Measurements from ENCODE around the gene RPL38. TPM values are rescaled to one million over a fixed set of nuclear protein-coding genes. Genes with fewer than 3 reads are reported as not detected.

The RPL38 gene
- total RNA-seq (2012; rRNA removed) (111 and 296 TPM in 2 replicates), polyA plus RNA-seq (2012; rRNA removed) (527 and 1,407 TPM in 2 replicates), Bru-seq, nascent RNA (percentile 95 among the genes with signal in this experiment), BruChase-seq, experiment 1, labeled RNA remaining after a 6-hour chase (percentile 71 among the genes with signal in this experiment), BruChase-seq, experiment 2, labeled RNA remaining after a 2-hour chase (percentile 68 among the genes with signal in this experiment)
- polyA plus RNA-seq (2012; cell fraction: cytosol; rRNA removed) = 155 and 223 TPM in 2 replicates
- 49.6 and 193 TPM in 2 replicates for polyA plus RNA-seq (2012; cell fraction: nucleus; rRNA removed; ENCODE audit: low replicate concordance)
- long read RNA-seq, transcript RPL38-201 (5 exons, 1,170 nt) = major isoform, 148 of 196 reads
- long read RNA-seq, transcript RPL38-202 (5 exons, 431 nt) = minor isoform, 34 of 196 reads
- long read RNA-seq, transcript RPL38-206 (4 exons, 532 nt) = minor isoform, 8 of 196 reads
- long read RNA-seq, partial matches to known transcripts = 2 of 196 reads
- long read RNA-seq, other reads (novel, unspliced or antisense) = 2 of 196 reads

DNA sequence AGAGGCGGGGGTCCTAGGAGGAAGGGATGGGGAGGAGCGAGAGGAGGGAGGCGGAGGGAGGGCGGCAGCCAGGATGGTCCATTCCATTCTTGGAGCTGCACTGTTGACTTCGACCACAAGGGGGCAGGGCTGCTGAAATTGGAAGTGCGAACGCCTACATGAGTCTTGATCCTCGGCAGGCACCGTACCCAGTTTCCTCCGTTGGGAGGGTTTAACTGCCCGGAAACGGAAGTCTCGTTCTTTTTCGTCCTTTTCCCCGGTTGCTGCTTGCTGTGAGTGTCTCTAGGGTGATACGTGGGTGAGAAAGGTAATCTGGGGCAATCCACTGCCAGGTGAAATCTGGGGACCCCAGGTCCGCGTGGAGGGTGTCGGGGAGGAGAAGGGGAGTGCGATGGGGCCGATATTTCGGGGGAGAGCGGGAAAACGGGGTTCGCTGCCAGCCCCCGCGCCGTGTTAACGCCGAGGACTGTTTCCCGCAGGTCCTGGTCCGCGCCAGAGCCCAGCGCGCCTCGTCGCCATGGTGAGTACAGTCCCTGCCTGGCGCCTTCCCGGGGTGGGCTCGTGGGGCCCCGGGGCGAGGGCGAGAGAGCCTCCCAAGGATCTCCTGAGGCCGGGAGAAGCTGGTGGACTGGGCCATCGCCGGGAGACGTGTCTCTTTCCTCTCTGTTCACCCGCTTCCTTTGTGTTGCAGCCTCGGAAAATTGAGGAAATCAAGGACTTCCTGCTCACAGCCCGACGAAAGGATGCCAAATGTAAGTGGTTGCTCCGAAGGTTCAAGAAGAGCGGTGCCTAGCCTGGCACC lies at the start of gene RPL38:
TSS of gene RPL38 (plus strand) at position 240 of the 802 bp plus-strand sequence. CDS start at position 518, 278 bp downstream.
- peak; percentile 94 for ATAC-seq (ENCODE audit: low read depth)
- Histone ChIP-seq H4K20me1 (ENCODE audit: insufficient read depth, low read length) (peaks cover 49% of the 10 kb centered on the region), H3K9ac (ENCODE audit: low read depth, low read length) (peak within 1 kb of the TSS; percentile 95), H3K14ac (replicated peaks; ENCODE audit: low read depth, low read length) (peak within 1 kb of the TSS; percentile 86), H3K4me1 (ENCODE audit: control insufficient read depth, insufficient read depth, low read length) (peaks cover 5% of the 10 kb centered on the region), H3K4ac (ENCODE audit: low read depth, low read length) (peak within 1 kb of the TSS; percentile 74), H3K18ac (ENCODE audit: low read depth, low read length) (no peak within 1 kb of the TSS), H3K23ac (ENCODE audit: low read depth, low read length) (peak within 1 kb of the TSS; percentile 62; the same call in 1 of the 2 replicates), H2BK20ac (ENCODE audit: low read depth, low read length) (no peak within 1 kb of the TSS), H2BK15ac (ENCODE audit: low read depth, low read length) (no peak within 1 kb of the TSS), H2AFZ (replicated peaks; ENCODE audit: low read length, poor library complexity) (peak within 1 kb of the TSS; percentile 82), H3K4me3 (ENCODE audit: insufficient read depth, low read depth, low read length) (peak within 1 kb of the TSS; percentile 87), H2AK9ac (replicated peaks; ENCODE audit: low read depth, low read length, poor library complexity) (peak within 1 kb of the TSS; percentile 37), H3K9me3 (ENCODE audit: control insufficient read depth, insufficient read depth, low read length) (no peaks in the 10 kb centered on the region), H3K56ac (ENCODE audit: extremely low read depth, insufficient read depth, low read length) (peak within 1 kb of the TSS; percentile 76), H3K4me2 (ENCODE audit: low read depth, low read length) (peak within 1 kb of the TSS; percentile 99), H3K79me1 (ENCODE audit: low read depth in 1 of 2, low read length in 2 of 2) (peaks cover 12 to 23% of the 10 kb centered on the region in 2 experiments), H4K5ac (ENCODE audit: low read depth, low read length) (peak within 1 kb of the TSS; percentile 3; the same call in 1 of the 2 replicates), H3K27ac (ENCODE audit: insufficient read depth, low read length) (peak within 1 kb of the TSS; percentile 76), H4K91ac (ENCODE audit: insufficient read depth, low read depth, low read length) (no peak within 1 kb of the TSS; the same call in 1 of the 2 replicates), H2BK5ac (ENCODE audit: low read depth, low read length, poor library complexity, severe bottlenecking) (peak within 1 kb of the TSS; percentile 44), H2AK5ac (ENCODE audit: low read depth, low read length) (peak within 1 kb of the TSS; percentile 48), H3K27me3 (ENCODE audit: control insufficient read depth, insufficient read depth, low read length) (peaks cover 7% of the 10 kb centered on the region), H2BK120ac (ENCODE audit: low read depth, low read length) (no peak within 1 kb of the TSS), H4K8ac (ENCODE audit: low read depth in 2 of 2, low read length in 2 of 2) (peak within 1 kb of the TSS; percentile 1 to 46; a peak in 2 of 4 replicates), H3K36me3 (ENCODE audit: control insufficient read depth, insufficient read depth, low read length) (peaks cover 21% of the 10 kb centered on the region), H3K9me1 (ENCODE audit: insufficient read depth, low read length) (no peaks in the 10 kb centered on the region)
- CTCF ChIA-PET = interaction anchor here (0.6 to 1.7 kb wide), 5 partner anchors 10 to 843 kb away, joined by 3 to 6 read pairs (median 5); partner anchors contain the start of gene TTYH2
- BruUV-seq (replicated peaks) = TSS peak; percentile 60
- DNase-seq = peak; percentile 98
- dilution Hi-C loops (cut with HindIII; ENCODE audit: low sequenced_read_pairs, unreplicated experiment) = no loop called here
- in situ Hi-C loops (cut with MboI; ENCODE audit: low sequenced_read_pairs) = loop anchor here (25.0 kb wide), 1 partner anchor 659 kb away; the partner anchor contains the start of genes FDXR and GRIN2C
- WGBS, 2 experiments (ENCODE audit: extremely low coverage in 2 of 2, insufficient read length in 1 of 2) = 0% methylated on average over 33 of the region's 53 CpGs; no CpG with 5 or more reads in 1 of the 2 experiments
- intact Hi-C loops (cut with micrococcal nuclease) = loop anchor here (1.0 kb wide), 1 partner anchor 774 kb away; no protein-coding TSS in a partner anchor
- POLR2A ChIA-PET (ENCODE audit: unreplicated experiment) = interaction anchor here (1.3 kb wide), 1 partner anchor 9 kb away, joined by 4 read pairs; the partner anchor contains the start of gene TTYH2
- TF ChIP-seq SMC3 (IDR thresholded peaks at IDR 0.05; ENCODE audit: low read depth, low read length) (peak; percentile 65), RFX5 (IDR thresholded peaks at IDR 0.05; ENCODE audit: low read depth, low read length) (no peak), BHLHE40 (IDR thresholded peaks at IDR 0.05; ENCODE audit: low read depth, low read length) (peak; percentile 19; the same call in 1 of the 2 replicates), NFE2L2 (IDR thresholded peaks at IDR 0.05; ENCODE audit: low read depth, low read length) (no peak), FOS (IDR thresholded peaks at IDR 0.05; ENCODE audit: low read depth, low read length) (no peak), CEBPB (IDR thresholded peaks at IDR 0.05; ENCODE audit: low read depth, low read length) (0 out of 2 replicates have a peak, but pooled peaks have one; percentile 8), ELK1 (IDR thresholded peaks at IDR 0.05; ENCODE audit: borderline replicate concordance, low read depth, low read length) (no peak), MAZ (IDR thresholded peaks at IDR 0.05; ENCODE audit: borderline replicate concordance, low read depth, low read length) (peak; percentile 90), RAD21 (IDR thresholded peaks at IDR 0.05; ENCODE audit: low read length) (peak; percentile 41), MXI1 (IDR thresholded peaks at IDR 0.05; ENCODE audit: borderline replicate concordance, low read depth, low read length) (peak; percentile 23; the same call in 1 of the 2 replicates), POLR2A (IDR thresholded peaks at IDR 0.05; ENCODE audit: low read depth, low read length) (peak; percentile 99), RCOR1 (IDR thresholded peaks at IDR 0.05; ENCODE audit: insufficient replicate concordance, low read length) (peak; percentile 62)
- TF ChIP-seq, protein P1, sequence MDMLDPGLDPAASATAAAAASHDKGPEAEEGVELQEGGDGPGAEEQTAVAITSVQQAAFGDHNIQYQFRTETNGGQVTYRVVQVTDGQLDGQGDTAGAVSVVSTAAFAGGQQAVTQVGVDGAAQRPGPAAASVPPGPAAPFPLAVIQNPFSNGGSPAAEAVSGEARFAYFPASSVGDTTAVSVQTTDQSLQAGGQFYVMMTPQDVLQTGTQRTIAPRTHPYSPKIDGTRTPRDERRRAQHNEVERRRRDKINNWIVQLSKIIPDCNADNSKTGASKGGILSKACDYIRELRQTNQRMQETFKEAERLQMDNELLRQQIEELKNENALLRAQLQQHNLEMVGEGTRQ (IDR thresholded peaks at IDR 0.05; ENCODE audit: low read depth, low read length) = no peak
